Panc1 (cell line): ENCODE measurements around the gene DAZAP1. TPM values are rescaled to one million over a fixed set of nuclear protein-coding genes. Genes with fewer than 3 reads are reported as not detected.

Experiments used
- ATAC-seq: fragments of 200-7000 bp; cut with Tn5 transposase; 2 replicates; pipeline ENCODE4 v1.9.1; 2020; ENCODE audit warnings: mild to moderate bottlenecking, moderate library complexity
- BruUV-seq: library from RNA; stranded (reverse); fragments of 400-500 nt; replicated peaks from 2 replicates; lab custom pipeline; 2021; lab: Mats Ljungman, UMichigan
- CTCF ChIA-PET: fragments of 300-600 bp; sonication (Branson Sonifier 250); formaldehyde crosslinking; loops from one replicate; lab custom pipeline; 2022; ENCODE audit warnings: antibody characterized with exemption; lab: Charles Lee
- POLR2A ChIA-PET: fragments of 300-600 bp; sonication (Branson Sonifier 250); formaldehyde crosslinking; loops from one replicate; lab custom pipeline; 2022; ENCODE audit warnings: antibody characterized with exemption; lab: Charles Lee
- DNase-seq: peaks from one replicate; pipeline ENCODE4 v3.0.0-alpha.2; 2010; ENCODE audit warnings: low read depth, low spot score
- H3K27ac ChIP-seq: 2 replicates; pipeline ENCODE4 v1.5.1; 2011; ENCODE audit warnings: mild to moderate bottlenecking, low read length, inconsistent platforms
- H3K27me3 ChIP-seq: fragments of 200-500 bp; sonication (Bioruptor generic); 2 replicates; pipeline ENCODE4 v1.6.0; 2014; ENCODE audit warnings: low read length, inconsistent platforms; ENCODE audit not compliant: control insufficient read depth, insufficient read depth
- H3K36me3 ChIP-seq: fragments of 200-500 bp; sonication (Bioruptor generic); 2 replicates; pipeline ENCODE4 v1.5.1; 2014; ENCODE audit warnings: inconsistent platforms, mild to moderate bottlenecking, low read length, moderate library complexity; ENCODE audit not compliant: control insufficient read depth, insufficient read depth
- H3K4me1 ChIP-seq: 2 replicates; pipeline ENCODE4 v1.5.1; 2011; ENCODE audit warnings: inconsistent platforms, mild to moderate bottlenecking, low read length, moderate library complexity; ENCODE audit not compliant: control insufficient read depth, insufficient read depth
- H3K4me3 ChIP-seq, 2 experiments: 2 replicates each; pipeline ENCODE4 v1.5.1; 2011 to 2012; ENCODE audit warnings: low read depth in 2 of 2, low read length in 2 of 2, mild to moderate bottlenecking in 2 of 2, inconsistent platforms in 1 of 2, moderate library complexity in 1 of 2
- H3K9me3 ChIP-seq: fragments of 200-500 bp; sonication (Bioruptor generic); 2 replicates; pipeline ENCODE4 v1.5.1; 2014; ENCODE audit warnings: low read depth, mild to moderate bottlenecking, inconsistent platforms, low read length, moderate library complexity; ENCODE audit not compliant: control insufficient read depth, insufficient read depth
- CTCF ChIP-seq: fragments of 450-650 bp; IDR thresholded peaks from 2 replicates; pipeline ENCODE4 v1.5.1; 2017; ENCODE audit warnings: mild to moderate bottlenecking
- POLR2AphosphoS5 ChIP-seq: IDR thresholded peaks from 2 replicates; pipeline ENCODE4 v1.6.1; 2012; ENCODE audit warnings: mild to moderate bottlenecking, low read depth, low read length, moderate library complexity
- REST ChIP-seq, 2 experiments: IDR thresholded peaks; 2 replicates each; pipeline ENCODE4 v1.6.1; 2011 to 2012; ENCODE audit warnings: low read depth in 2 of 2, control low read depth in 1 of 2, low read length in 1 of 2, mild to moderate bottlenecking in 1 of 2, moderate library complexity in 1 of 2; ENCODE audit not compliant: insufficient read depth in 1 of 2
- SIN3A ChIP-seq: IDR thresholded peaks from 2 replicates; pipeline ENCODE4 v1.6.1; 2012; ENCODE audit warnings: low read depth, mild to moderate bottlenecking, low read length, moderate library complexity, borderline replicate concordance; ENCODE audit not compliant: insufficient read depth
- TCF7L2 ChIP-seq: IDR thresholded peaks from 2 replicates; pipeline ENCODE4 v1.6.1; 2011; ENCODE audit warnings: mild to moderate bottlenecking, low read depth, low read length, inconsistent platforms
- in situ Hi-C: cut with HindIII; loops from 2 replicates; pipeline ENCODE4 v1.10.0; 2016; ENCODE audit warnings: low sequenced_read_pairs, low pct_unique_long_range_greater_than_20kb
- intact Hi-C: fragments of 100-400 bp; cut with micrococcal nuclease; formaldehyde crosslinking; loops from one replicate; pipeline ENCODE4 v1.10.0; 2022; ENCODE audit not compliant: unreplicated experiment
- total RNA-seq: library from RNA; stranded (reverse); gene quantifications from one replicate; pipeline ENCODE4 v1.2.1, GENCODE V29; 2021; ENCODE audit not compliant: unreplicated experiment

Gene DAZAP1
- total RNA-seq, 1 experiment from 2014 or later: 195 TPM

- in situ Hi-C loops (no loop called here), intact Hi-C loops (no loop called here)
- no peak overlapping the region for H3K4me3 ChIP-seq
- no peaks in the 10 kb centered on the region for H3K9me3 ChIP-seq
- no peaks in the 10 kb centered on the region for H3K27me3 ChIP-seq
- H3K4me1 ChIP-seq: peaks cover 6% of the 10 kb centered on the region
- POLR2A ChIA-PET: no interaction called here
- BruUV-seq: no TSS peak
- no peak for TF ChIP-seq CTCF
- CTCF ChIA-PET: no interaction called here
- H3K36me3 ChIP-seq: peaks cover 6% of the 10 kb centered on the region
- 0 out of 2 replicates have a peak overlapping the region, but pooled peaks have one; percentile 23 for H3K27ac ChIP-seq
- DNase-seq (no peak), ATAC-seq (no peak)
These were observed 28.1 kb downstream of the DAZAP1 start for GRCh38 chr19:1435378-1435989.

GRCh38 chr19:1437609-1438008, 30.2 kb downstream of the DAZAP1 start:
- TF ChIP-seq TCF7L2: no peak
- no peak for TF ChIP-seq SIN3A
- TF ChIP-seq CTCF: no peak
- no peak for TF ChIP-seq REST (IDR thresholded peaks at IDR 0.05; ENCODE audit: insufficient read depth in 1 of 2, low read depth in 2 of 2, low read length in 1 of 2)
- no peak for TF ChIP-seq POLR2AphosphoS5
- in situ Hi-C loops: no loop called here

More at GRCh38 chr19:1437609-1438008, 30.2 kb downstream of the DAZAP1 start:
- H3K27ac ChIP-seq: peak overlapping the region; percentile 64; the same call in 1 of the 2 replicates
- ATAC-seq (no peak), DNase-seq (no peak)
- H3K4me1 ChIP-seq: peaks cover 27% of the 10 kb centered on the region
- intact Hi-C loops: no loop called here
- no peaks in the 10 kb centered on the region for H3K9me3 ChIP-seq
- no TSS peak for BruUV-seq
- H3K36me3 ChIP-seq: peaks cover 6% of the 10 kb centered on the region
- H3K4me3 ChIP-seq: peak overlapping the region; percentile 9 to 73; a peak in 3 of 4 replicates
- POLR2A ChIA-PET: interaction anchor here (0.6 kb wide), 1 partner anchor 605 kb away, joined by 3 read pairs; no protein-coding TSS in a partner anchor
- CTCF ChIA-PET: no interaction called here
- no peaks in the 10 kb centered on the region for H3K27me3 ChIP-seq
